WTC11 (cell line): ENCODE data around the gene KRTAP20-4. TPM values are rescaled to one million over a fixed set of nuclear protein-coding genes. Genes with fewer than 3 reads are reported as not detected.

ENCODE experiments used
- ATAC-seq: fragments of 200-7000 bp; cut with Tn5 transposase; 2 replicates; pipeline ENCODE4 v1.10.0; 2021; ENCODE audit warnings: mild to moderate bottlenecking, moderate library complexity
- CTCF ChIA-PET: fragments of 300-600 bp; sonication (Branson Sonifier 250); formaldehyde crosslinking; loops from one replicate; lab custom pipeline; 2021; ENCODE audit warnings: antibody characterized with exemption; lab: Charles Lee
- POLR2A ChIA-PET: fragments of 350-600 bp; sonication (Branson Sonifier 250); formaldehyde crosslinking; loops from one replicate; lab custom pipeline; 2021; ENCODE audit warnings: antibody characterized with exemption; lab: Charles Lee
- DNase-seq: peaks from one replicate; pipeline ENCODE4 v3.0.0; 2021; ENCODE audit warnings: low spot score
- H3K27ac Mint-ChIP-seq: 2 replicates; pipeline ENCODE4 v1.8.0; 2021; ENCODE audit warnings: mixed read lengths
- H3K27me3 Mint-ChIP-seq: 2 replicates; pipeline ENCODE4 v1.8.0; 2021; ENCODE audit warnings: low read depth, mild to moderate bottlenecking, moderate library complexity, mixed read lengths
- H3K36me3 Mint-ChIP-seq: 2 replicates; pipeline ENCODE4 v1.8.0; 2021; ENCODE audit warnings: mixed read lengths
- H3K4me1 Mint-ChIP-seq: 2 replicates; pipeline ENCODE4 v1.8.0; 2022; ENCODE audit warnings: mixed read lengths
- H3K4me3 Mint-ChIP-seq: 2 replicates; pipeline ENCODE4 v1.8.0; 2021; ENCODE audit warnings: mild to moderate bottlenecking, moderate library complexity, mixed read lengths
- H3K9me3 Mint-ChIP-seq: 2 replicates; pipeline ENCODE4 v1.8.0; 2021; ENCODE audit warnings: mixed read lengths
- ARID4B ChIP-seq: sonication (generic); formaldehyde crosslinking; IDR thresholded peaks from 2 replicates; pipeline ENCODE4 v1.8.0; 2023; ENCODE audit warnings: missing genetic modification reagents, mild to moderate bottlenecking, borderline replicate concordance
- total RNA-seq: library from RNA; stranded (reverse); gene quantifications from 3 replicates; pipeline ENCODE4 v1.2.3, GENCODE V29; 2021
- TF ChIP-seq, protein P1 (sequence below): sonication (generic); formaldehyde crosslinking; IDR thresholded peaks from 2 replicates; pipeline ENCODE4 v1.8.1; 2022; ENCODE audit warnings: low read depth, mild to moderate bottlenecking, moderate library complexity, missing genetic modification reagents, borderline replicate concordance

Gene KRTAP20-4
- total RNA-seq, 1 experiment from 2014 or later: not detected

DNA sequence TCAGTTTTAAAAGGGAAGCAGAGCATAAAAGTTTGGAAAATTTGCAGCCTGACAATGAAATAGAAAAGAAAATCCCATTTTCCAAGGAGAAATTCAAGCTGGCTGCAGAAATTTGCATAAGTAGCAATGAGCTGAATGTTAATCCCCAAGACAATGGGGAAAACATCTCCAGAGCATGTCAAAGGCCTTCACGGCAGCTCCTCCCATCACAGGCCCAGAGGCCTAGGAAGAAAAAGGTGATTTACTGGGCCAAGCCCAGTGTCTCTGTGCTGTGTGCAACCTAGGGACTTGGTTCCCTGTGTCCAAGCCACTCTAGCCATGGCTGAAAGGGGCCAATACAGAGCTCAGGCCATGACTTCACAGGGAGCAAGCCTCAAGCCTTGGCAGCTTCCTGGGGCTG lies 48.3 kb downstream of the KRTAP20-4 start:
- ChIA-PET CTCF (no interaction called here), POLR2A (no interaction called here)
- Mint-ChIP-seq H3K27ac (no peak overlapping the region), H3K4me1 (peaks cover 10% of the 10 kb centered on the region), H3K9me3 (peaks cover 28% of the 10 kb centered on the region), H3K36me3 (peaks cover 5% of the 10 kb centered on the region), H3K27me3 (no peaks in the 10 kb centered on the region), H3K4me3 (no peak overlapping the region)
- ATAC-seq: no peak; the same call in 1 of the 2 replicates
- no peak for DNase-seq
- TF ChIP-seq, protein P1, sequence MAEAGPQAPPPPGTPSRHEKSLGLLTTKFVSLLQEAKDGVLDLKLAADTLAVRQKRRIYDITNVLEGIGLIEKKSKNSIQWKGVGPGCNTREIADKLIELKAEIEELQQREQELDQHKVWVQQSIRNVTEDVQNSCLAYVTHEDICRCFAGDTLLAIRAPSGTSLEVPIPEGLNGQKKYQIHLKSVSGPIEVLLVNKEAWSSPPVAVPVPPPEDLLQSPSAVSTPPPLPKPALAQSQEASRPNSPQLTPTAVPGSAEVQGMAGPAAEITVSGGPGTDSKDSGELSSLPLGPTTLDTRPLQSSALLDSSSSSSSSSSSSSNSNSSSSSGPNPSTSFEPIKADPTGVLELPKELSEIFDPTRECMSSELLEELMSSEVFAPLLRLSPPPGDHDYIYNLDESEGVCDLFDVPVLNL (CRISPR knock-in tag): no peak
- no peak for TF ChIP-seq ARID4B (CRISPR knock-in tag)

Other genes starting within 250 kb of the KRTAP20-4 start
- not detected in 3 replicates for gene KRTAP13-2, start 248.4 kb upstream of the KRTAP20-4 start, total RNA-seq
- gene KRTAP13-1, start 224.6 kb upstream of the KRTAP20-4 start, total RNA-seq: not detected in 3 replicates
- gene KRTAP13-3, start 194.7 kb upstream of the KRTAP20-4 start, total RNA-seq: not detected in 3 replicates
- gene KRTAP13-4, start 190.4 kb upstream of the KRTAP20-4 start, total RNA-seq: 0.32 TPM in 1 of 3 replicates, not detected in the others
- gene KRTAP15-1, start 180.4 kb upstream of the KRTAP20-4 start, total RNA-seq: not detected in 3 replicates
- gene KRTAP19-1, start 140.3 kb upstream of the KRTAP20-4 start, total RNA-seq: not detected in 3 replicates
- not detected in 3 replicates for gene KRTAP19-2, start 133.2 kb upstream of the KRTAP20-4 start, total RNA-seq
- not detected in 3 replicates for gene KRTAP19-3, start 128.6 kb upstream of the KRTAP20-4 start, total RNA-seq
- gene KRTAP19-4, start 123.5 kb upstream of the KRTAP20-4 start, total RNA-seq: not detected in 3 replicates
- gene KRTAP19-5, start 118.5 kb upstream of the KRTAP20-4 start, total RNA-seq: not detected in 3 replicates
- not detected in 3 replicates for gene KRTAP19-6, start 78.8 kb upstream of the KRTAP20-4 start, total RNA-seq
- gene KRTAP19-7, start 59.3 kb upstream of the KRTAP20-4 start, total RNA-seq: not detected in 3 replicates
- gene KRTAP22-2, start 30.2 kb upstream of the KRTAP20-4 start, total RNA-seq: not detected in 3 replicates
- gene KRTAP6-3, start 28.2 kb upstream of the KRTAP20-4 start, total RNA-seq: not detected in 3 replicates
- gene KRTAP6-2, start 21.7 kb upstream of the KRTAP20-4 start, total RNA-seq: not detected in 3 replicates
- gene KRTAP22-1, start 19.5 kb upstream of the KRTAP20-4 start, total RNA-seq: not detected in 3 replicates
- gene KRTAP6-1, start 6.7 kb upstream of the KRTAP20-4 start, total RNA-seq: not detected in 3 replicates
- not detected in 3 replicates for gene KRTAP20-1, start 4.2 kb upstream of the KRTAP20-4 start, total RNA-seq
- not detected in 3 replicates for gene KRTAP20-2, start 14.6 kb downstream of the KRTAP20-4 start, total RNA-seq
- gene KRTAP20-3, start 22.2 kb downstream of the KRTAP20-4 start, total RNA-seq: not detected in 3 replicates
- not detected in 3 replicates for gene KRTAP21-3, start 98.2 kb downstream of the KRTAP20-4 start, total RNA-seq
- not detected in 3 replicates for gene KRTAP21-2, start 126.6 kb downstream of the KRTAP20-4 start, total RNA-seq
- gene KRTAP21-1, start 134.8 kb downstream of the KRTAP20-4 start, total RNA-seq: not detected in 3 replicates
- not detected in 3 replicates for gene KRTAP8-1, start 192.6 kb downstream of the KRTAP20-4 start, total RNA-seq
- gene KRTAP7-1, start 209.1 kb downstream of the KRTAP20-4 start, total RNA-seq: not detected in 3 replicates